HG03280 (cell line): ENCODE data around the gene GPR55.

Experiments used
- ATAC-seq: cut with Tn5 transposase; IDR thresholded peaks from one replicate; pipeline ENCODE4 v1.9.1; 2021; ENCODE audit warnings: mild to moderate bottlenecking, moderate library complexity; ENCODE audit not compliant: unreplicated experiment

Gene GPR55

DNA sequence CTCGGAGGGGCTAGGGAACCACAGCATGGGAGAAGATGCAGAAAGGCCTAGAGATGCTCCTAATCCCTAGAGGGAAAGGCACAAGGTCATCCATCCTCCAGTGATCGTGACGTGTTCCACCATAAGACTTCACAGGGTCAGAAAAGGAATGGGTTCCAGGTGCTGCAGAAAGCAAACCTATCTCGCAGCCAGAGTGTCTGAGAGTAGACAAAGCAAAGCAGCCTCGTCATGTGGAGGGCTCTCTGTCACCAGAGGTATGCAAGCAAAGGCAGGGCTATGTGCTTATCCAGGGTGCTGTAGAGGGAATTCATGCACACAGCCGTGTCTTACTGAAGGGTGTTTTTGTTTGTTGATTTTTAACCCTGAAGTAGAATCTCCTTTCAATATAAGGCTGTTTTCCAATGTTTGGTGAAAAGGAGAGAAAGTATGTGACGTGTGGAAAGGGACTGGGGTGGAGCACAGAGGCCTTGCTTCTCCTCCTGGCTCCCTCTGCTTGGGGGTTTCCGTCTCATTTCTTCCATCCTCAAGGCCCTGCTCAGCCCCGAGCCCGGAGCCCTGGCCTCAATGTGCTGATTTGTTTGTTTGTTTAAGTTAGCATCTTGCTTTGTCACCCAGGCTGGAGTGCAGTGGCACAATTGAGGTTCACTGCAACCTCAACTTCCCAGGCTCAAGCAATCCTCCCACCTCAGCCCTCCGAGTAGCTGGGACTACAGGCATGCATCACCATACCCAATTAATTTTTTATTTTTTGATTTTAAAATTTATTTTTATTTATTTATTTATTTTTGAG, 3.0 kb downstream of the GPR55 start:
- no peak for ATAC-seq

- ATAC-seq: no peak
Measured at GRCh38 chr2:230920167-230920566, 4.9 kb downstream of the GPR55 start.

DNA sequence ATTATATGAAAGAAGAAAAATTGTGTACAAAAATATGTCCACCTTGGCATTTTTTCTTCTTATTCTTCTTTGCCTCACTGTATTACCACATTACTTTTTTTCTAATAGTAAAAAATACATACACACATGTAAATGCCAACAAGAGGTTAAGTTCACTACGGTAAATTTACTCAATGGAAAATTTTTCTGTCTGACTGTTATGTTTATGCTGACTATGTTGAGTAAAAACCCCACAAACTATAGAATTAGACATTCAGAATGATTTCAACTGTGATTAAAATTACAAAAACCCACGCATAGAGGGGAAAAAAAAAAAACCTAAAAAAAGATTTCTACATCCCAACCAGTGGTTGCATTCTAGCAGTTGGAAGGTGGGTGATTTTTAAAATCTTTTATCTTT, 5.4 kb downstream of the GPR55 start:
- no peak for ATAC-seq

GRCh38 chr2:230919240-230919639, 5.8 kb downstream of the GPR55 start:
- no peak for ATAC-seq

- no peak for ATAC-seq
Measured at GRCh38 chr2:230916218-230916617, 8.8 kb downstream of the GPR55 start.

DNA sequence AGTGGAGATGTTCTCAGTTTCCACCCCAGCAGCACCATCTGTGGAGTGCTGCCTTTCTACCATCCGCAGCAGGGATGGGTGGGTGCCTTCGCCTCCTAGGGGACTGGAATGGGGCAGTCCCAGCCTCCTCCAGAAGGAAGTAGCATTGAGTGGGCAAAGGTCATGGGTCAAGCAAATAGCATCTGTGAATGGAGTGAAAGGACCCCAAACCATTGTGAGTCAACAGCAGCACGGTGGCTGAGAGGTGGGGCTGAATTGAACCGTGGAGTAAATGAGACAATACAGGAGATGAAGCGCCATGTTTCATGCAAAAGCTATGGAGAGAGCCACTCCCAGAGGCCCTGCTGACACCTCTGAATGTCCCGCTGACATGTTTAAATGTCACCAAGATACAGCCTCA, 9.7 kb downstream of the GPR55 start:
- no peak for ATAC-seq

DNA sequence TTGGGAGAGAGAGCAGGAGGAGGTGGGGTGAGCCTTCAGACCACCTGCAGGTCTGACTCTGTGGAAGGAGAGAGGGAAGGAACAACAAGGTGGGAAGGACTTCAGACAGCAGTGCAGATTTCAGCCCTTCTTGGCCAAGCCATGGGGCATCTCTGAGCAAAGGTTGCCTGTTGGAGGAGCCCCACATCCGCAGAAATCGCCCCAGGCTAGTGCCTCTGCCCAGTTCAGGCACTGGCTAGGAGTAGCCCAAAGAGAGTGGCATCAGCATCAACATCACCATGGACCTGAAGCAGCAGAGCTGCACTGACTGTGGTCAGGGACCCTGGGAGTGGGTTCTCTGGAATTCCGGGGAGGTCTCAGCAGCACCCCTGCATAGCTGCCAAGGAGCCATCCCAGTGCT, 10.2 kb downstream of the GPR55 start:
- no peak for ATAC-seq

GRCh38 chr2:230913406-230914143, 11.5 kb downstream of the GPR55 start:
- no peak for ATAC-seq

DNA sequence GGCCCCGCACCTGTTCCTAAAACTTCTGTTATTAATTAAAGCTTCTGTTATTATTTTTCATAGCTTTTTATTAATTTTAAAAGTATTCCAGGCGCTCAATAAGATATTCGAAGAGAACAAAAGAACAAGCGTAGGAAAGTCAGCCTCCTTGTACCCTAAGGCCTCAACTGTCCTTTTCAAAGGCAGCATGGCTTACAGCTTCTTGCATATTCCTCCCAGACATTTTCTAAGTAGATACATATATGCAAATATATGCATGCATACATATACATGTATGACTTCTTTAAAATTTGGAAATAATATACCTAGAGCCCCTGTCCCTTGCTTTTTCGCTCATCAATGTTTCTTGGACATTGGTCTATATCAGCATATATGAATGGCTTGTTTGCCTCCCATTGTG, 12.3 kb downstream of the GPR55 start:
- ATAC-seq: no peak

- ATAC-seq: no peak
Measured at GRCh38 chr2:230912046-230912445, 13.0 kb downstream of the GPR55 start.

DNA sequence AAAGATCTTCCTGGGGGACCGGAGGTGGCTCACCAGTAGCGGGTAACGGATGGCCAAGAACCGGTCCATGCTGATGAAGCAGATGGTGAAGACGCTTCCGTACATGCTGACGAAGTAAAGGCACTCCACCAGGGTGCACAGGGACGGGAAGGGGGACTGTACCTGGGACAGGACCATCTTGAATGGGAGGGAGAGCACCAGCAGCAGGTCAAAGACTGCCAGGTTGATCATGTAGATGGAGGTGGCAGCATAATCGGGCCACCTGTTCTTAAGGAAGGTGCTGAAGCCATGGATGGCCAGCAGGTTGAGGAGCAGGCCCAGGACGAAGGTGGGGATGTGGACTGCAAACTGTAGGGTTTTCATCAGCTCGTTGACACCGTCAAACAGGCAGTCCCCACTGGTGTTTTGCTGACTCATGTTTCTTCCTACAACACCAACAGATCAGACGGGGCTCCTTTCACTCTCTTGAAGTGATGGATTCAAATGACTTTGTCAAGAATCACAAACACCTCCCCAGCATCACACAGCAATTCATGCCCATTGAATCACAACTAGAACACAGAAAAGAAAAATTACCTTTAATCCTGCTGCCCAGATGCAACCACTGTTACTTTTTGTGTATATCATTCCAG, 14.4 kb downstream of the GPR55 start:
- no peak for ATAC-seq

- no peak for ATAC-seq
Measured at GRCh38 chr2:230909841-230910545, 15.0 kb downstream of the GPR55 start.

- no peak for ATAC-seq
Measured at GRCh38 chr2:230908595-230909191, 16.3 kb downstream of the GPR55 start.

GRCh38 chr2:230908092-230908594, 16.9 kb downstream of the GPR55 start:
- ATAC-seq: no peak

DNA sequence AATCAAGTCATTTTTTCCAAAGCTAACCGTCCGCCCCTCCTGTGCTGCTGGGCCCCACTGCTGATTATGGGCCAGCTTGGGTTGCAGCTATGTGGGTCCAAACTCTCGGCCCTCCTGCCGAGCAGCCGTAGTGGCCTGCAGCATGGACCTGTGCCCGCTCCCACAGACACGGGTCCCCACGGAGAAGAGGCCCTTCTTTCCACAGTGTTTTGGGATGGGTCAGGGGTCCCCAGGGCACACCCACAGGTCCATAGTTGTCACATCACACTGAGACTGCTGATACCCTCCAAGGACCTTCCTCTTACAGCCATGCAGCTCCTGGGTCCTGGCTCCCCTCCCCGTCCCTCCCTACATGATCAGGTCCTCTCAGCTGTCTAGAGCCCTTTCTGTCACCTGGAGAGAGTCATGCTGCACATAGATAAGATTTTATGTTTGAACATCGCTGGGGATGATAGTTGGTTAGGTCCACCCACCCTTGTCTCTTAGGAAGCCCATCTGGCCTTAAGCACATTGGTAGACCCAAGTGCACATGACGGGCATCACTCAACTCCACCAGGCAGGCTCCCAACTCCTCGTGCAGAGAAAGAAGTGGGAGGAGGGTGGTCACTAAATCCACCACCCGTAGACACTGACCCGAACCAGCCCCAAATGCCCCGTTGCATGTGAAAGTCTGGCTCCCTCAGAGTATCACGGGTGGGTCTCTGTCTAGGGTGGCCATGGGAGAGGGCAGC, 17.5 kb downstream of the GPR55 start:
- ATAC-seq: no peak

DNA sequence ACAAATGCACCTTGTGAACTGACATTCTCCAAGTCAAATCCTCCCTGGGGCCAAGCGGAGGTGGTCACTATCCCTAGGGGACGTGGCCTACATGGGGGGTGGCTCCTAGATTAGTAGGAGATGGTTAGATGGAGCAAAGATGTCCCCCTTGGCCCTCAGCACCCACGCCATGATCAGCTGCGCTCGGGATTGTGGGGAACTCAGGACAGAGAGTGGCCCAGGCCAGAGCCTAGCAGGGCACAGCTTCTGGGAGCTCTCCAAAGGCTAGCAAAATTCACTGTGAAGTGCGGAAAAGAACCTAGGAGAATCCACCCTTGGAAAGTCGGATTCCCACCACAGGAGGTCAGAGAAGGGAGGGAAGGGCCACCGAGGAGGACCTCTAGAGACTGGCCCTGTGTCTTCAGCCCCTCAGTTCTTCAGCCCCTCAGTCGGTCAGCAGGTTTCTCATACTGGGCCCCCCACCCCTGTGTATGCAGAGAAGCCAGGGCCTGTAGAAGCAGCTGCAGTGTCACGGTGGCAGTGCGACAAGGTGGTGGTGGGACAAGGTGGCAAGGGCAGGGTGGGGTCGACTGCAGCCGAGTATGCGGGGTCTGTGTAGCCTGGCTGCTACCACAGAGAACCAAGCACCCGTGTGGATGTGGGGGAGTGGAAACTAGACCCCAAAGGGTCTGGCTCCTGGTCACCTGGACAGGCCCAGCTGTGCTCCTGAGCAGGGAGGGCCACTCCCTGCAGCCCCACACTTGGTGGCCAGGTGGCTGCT, 18.4 kb downstream of the GPR55 start:
- ATAC-seq: no peak

DNA sequence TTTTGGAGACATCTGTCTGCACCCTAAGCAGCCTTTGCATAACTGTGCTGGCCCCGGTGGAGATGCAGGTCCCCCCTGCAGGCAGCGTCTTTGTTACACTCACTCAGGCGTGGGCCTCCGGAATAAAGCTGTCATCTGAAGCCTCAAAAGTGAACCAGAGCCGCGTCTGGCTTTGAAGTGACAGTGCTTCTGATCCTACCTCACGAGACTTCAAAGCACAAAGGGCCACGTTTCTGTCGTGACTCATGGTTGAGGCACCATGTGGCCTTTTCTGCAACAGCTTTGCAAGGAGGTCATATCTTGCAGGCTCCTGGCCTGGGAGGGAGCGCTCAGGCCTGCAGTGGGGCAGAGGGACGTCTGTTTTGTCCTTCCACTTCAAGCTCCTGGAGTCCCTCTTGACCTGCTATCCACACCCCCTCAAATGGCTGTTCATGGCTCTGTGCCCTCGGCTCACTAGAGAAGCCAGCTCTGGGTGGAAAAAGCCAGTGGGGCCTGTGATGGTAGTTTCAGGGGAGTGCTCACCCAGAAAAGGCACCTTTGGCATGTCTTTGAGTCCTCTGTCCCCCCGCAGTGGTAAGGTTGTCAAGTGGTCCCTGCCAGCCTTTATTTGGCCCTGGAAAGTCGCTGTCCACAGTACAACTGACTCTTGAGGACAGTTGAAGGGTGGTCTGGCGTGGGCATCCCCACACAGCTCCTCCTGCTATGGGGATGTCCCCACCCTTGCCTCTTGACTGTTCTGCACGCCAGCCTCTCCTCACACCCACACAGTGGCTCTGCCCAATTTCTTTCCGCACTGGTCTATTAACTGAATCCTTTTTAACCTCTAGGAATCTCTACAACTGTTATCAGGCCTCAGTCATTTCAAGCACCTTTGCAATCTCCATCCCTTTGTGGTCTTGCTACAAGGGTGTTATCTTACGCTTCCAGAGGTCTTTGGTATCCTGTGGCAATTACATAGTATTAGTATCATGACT, 19.3 kb downstream of the GPR55 start:
- no peak for ATAC-seq

DNA sequence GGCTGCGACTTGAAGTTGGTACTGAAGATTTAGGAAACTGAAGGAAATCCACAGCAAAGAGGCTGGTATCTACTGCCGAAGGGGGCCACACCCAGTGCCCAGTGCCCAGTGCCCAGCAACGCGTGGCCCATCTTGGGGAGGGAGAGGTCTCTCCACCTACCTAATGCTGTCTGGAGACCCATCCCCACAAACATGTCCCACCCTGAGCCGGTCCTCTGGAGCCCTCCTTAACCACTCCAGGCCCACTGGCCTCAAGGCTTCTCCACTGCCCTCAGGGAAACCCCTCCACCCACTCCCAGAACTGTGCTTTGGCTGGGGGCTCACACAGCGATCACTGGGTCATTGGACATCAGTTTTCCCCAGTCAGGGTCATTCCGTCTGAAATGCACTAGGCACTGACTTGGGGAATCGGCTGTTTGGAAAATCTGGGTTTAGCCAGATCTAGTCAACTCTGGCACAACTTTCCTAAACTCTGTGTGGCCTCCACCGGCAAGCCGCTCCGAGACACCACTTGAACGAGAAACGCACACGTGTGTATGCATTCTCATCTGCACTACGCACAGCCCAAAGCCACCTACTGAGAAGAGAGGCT, 20.1 kb downstream of the GPR55 start:
- ATAC-seq: no peak
